ENCODE results near the gene FADS1. TPM values are rescaled to one million over a fixed set of nuclear protein-coding genes. Genes with fewer than 3 reads are reported as not detected.

The FADS1 gene
- total RNA-seq, 1 experiment from 2014 or later = 105 TPM

DNA sequence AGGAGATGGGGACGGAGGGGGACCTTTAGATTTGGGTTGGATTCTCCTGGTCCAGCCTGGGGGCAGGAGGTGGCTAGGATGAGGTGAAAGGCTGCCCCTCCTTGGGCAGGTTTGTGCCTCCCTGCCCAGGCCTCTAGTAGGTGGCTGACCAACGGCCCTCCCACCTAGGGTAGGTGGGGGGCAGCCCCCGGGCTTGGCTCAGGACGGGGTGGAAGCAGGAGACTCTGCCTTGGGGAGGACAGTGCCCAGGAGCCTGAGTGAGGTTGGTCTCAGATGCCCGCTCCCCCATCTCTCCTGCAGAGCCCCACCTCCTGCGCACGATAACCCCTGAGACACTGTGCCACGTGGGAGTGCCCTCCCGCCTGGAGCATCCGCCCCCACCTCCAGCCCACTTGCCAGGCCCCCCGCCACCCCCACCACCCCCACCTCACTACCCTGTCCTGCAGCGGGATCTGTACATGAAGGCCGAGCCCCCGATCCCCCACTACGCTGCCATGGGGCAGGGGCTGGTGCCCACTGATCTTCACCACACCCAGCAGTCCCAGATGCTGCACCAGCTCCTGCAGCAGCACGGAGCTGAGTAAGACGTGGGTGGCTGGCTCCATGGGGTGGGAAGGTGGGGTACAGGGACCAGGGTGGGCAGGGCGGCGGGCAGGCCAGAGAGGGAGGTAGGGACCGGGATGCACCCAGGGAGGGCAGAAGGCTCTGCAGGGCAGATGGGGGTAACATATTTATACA lies 46.7 kb downstream of the FADS1 start (continued):
- TF ChIP-seq, protein P1, sequence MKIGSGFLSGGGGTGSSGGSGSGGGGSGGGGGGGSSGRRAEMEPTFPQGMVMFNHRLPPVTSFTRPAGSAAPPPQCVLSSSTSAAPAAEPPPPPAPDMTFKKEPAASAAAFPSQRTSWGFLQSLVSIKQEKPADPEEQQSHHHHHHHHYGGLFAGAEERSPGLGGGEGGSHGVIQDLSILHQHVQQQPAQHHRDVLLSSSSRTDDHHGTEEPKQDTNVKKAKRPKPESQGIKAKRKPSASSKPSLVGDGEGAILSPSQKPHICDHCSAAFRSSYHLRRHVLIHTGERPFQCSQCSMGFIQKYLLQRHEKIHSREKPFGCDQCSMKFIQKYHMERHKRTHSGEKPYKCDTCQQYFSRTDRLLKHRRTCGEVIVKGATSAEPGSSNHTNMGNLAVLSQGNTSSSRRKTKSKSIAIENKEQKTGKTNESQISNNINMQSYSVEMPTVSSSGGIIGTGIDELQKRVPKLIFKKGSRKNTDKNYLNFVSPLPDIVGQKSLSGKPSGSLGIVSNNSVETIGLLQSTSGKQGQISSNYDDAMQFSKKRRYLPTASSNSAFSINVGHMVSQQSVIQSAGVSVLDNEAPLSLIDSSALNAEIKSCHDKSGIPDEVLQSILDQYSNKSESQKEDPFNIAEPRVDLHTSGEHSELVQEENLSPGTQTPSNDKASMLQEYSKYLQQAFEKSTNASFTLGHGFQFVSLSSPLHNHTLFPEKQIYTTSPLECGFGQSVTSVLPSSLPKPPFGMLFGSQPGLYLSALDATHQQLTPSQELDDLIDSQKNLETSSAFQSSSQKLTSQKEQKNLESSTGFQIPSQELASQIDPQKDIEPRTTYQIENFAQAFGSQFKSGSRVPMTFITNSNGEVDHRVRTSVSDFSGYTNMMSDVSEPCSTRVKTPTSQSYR (CRISPR knock-in tag; IDR thresholded peaks at IDR 0.05) = no peak
- no peak for TF ChIP-seq MYBL2 (CRISPR knock-in tag; IDR thresholded peaks at IDR 0.05)
- TF ChIP-seq, protein P2, sequence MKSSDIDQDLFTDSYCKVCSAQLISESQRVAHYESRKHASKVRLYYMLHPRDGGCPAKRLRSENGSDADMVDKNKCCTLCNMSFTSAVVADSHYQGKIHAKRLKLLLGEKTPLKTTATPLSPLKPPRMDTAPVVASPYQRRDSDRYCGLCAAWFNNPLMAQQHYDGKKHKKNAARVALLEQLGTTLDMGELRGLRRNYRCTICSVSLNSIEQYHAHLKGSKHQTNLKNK (CRISPR knock-in tag; IDR thresholded peaks at IDR 0.05) = no peak
- TF ChIP-seq, protein P3, sequence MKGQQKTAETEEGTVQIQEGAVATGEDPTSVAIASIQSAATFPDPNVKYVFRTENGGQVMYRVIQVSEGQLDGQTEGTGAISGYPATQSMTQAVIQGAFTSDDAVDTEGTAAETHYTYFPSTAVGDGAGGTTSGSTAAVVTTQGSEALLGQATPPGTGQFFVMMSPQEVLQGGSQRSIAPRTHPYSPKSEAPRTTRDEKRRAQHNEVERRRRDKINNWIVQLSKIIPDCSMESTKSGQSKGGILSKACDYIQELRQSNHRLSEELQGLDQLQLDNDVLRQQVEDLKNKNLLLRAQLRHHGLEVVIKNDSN (CRISPR knock-in tag; IDR thresholded peaks at IDR 0.05) = no peak

DNA sequence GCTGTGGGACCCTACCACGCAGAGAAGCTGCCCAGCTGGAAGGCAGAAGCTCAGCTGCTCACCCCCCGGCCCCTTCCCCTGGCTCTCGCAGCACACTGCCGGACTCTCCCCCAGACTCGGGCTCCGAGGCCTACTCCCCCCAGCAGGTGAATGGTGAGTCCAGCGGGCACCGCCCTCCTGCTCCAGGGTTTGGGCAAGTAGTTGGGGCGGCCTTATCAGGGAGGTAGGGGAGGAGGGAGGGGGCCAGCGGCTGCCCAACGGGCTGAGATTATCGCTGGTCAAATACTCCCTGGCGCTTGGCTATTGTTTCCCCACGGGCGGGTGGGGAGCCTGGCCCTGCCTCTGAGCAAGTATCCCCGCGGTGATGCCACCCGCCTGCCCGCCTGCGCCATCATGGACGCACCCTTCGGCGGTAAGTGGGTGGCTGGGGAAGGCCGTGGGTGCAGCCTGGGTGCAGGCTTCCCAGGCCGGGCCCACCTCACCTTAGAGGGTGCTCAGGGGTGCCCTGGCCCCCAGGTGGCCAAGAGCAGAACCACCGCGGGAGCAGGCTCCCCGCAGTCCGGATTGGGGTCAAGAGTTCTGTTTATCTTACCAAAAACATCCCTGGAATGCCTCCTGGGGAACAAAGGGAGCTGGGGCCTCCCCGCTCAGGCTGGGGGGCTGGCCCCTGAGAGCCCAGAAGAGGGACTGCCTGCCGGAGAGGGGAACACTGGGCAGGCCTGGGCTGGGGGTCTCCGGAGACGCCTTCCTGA lies 47.5 kb downstream of the FADS1 start:
- peak; percentile 44 for DNase-seq (ENCODE audit: low spot score)
- H3K9me3 Mint-ChIP-seq = no peaks in the 10 kb centered on the region

More for the DNA sequence above, 47.5 kb downstream of the FADS1 start:
- ChIA-PET POLR2A (no interaction called here), CTCF (interaction anchor here (0.7 to 6.3 kb wide), 4 partner anchors 16 to 41 kb away, joined by 3 to 42 read pairs (median 4); partner anchors contain the start of gene MYRF)
- ATAC-seq = peak; percentile 29
- peak; percentile 67 for TF ChIP-seq ZNF423 (CRISPR knock-in tag; IDR thresholded peaks at IDR 0.05)
- TF ChIP-seq, protein P4, sequence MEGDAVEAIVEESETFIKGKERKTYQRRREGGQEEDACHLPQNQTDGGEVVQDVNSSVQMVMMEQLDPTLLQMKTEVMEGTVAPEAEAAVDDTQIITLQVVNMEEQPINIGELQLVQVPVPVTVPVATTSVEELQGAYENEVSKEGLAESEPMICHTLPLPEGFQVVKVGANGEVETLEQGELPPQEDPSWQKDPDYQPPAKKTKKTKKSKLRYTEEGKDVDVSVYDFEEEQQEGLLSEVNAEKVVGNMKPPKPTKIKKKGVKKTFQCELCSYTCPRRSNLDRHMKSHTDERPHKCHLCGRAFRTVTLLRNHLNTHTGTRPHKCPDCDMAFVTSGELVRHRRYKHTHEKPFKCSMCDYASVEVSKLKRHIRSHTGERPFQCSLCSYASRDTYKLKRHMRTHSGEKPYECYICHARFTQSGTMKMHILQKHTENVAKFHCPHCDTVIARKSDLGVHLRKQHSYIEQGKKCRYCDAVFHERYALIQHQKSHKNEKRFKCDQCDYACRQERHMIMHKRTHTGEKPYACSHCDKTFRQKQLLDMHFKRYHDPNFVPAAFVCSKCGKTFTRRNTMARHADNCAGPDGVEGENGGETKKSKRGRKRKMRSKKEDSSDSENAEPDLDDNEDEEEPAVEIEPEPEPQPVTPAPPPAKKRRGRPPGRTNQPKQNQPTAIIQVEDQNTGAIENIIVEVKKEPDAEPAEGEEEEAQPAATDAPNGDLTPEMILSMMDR (IDR thresholded peaks at IDR 0.05) = 0 out of 2 replicates have a peak, but pooled peaks have one; percentile 16
- TF ChIP-seq, protein P5, sequence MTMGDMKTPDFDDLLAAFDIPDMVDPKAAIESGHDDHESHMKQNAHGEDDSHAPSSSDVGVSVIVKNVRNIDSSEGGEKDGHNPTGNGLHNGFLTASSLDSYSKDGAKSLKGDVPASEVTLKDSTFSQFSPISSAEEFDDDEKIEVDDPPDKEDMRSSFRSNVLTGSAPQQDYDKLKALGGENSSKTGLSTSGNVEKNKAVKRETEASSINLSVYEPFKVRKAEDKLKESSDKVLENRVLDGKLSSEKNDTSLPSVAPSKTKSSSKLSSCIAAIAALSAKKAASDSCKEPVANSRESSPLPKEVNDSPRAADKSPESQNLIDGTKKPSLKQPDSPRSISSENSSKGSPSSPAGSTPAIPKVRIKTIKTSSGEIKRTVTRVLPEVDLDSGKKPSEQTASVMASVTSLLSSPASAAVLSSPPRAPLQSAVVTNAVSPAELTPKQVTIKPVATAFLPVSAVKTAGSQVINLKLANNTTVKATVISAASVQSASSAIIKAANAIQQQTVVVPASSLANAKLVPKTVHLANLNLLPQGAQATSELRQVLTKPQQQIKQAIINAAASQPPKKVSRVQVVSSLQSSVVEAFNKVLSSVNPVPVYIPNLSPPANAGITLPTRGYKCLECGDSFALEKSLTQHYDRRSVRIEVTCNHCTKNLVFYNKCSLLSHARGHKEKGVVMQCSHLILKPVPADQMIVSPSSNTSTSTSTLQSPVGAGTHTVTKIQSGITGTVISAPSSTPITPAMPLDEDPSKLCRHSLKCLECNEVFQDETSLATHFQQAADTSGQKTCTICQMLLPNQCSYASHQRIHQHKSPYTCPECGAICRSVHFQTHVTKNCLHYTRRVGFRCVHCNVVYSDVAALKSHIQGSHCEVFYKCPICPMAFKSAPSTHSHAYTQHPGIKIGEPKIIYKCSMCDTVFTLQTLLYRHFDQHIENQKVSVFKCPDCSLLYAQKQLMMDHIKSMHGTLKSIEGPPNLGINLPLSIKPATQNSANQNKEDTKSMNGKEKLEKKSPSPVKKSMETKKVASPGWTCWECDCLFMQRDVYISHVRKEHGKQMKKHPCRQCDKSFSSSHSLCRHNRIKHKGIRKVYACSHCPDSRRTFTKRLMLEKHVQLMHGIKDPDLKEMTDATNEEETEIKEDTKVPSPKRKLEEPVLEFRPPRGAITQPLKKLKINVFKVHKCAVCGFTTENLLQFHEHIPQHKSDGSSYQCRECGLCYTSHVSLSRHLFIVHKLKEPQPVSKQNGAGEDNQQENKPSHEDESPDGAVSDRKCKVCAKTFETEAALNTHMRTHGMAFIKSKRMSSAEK (CRISPR knock-in tag; IDR thresholded peaks at IDR 0.05; ENCODE audit: borderline replicate concordance) = no peak
- H3K4me3 Mint-ChIP-seq = no peak overlapping the region
- no peak overlapping the region for H3K27ac Mint-ChIP-seq
- peaks cover 12% of the 10 kb centered on the region for H3K4me1 Mint-ChIP-seq
- no peaks in the 10 kb centered on the region for H3K27me3 Mint-ChIP-seq (ENCODE audit: low read depth)
- no peaks in the 10 kb centered on the region for H3K36me3 Mint-ChIP-seq
